Measurements from ENCODE around the gene GARIN5A. TPM values are rescaled to one million over a fixed set of nuclear protein-coding genes. Genes with fewer than 3 reads are reported as not detected.

Gene GARIN5A
- total RNA-seq, 1 donor = 0.36 TPM

- Histone ChIP-seq H3K27ac (ENCODE audit: low read depth, low read length) (no peak overlapping the region), H3K4me1 (ENCODE audit: insufficient read depth, low read length) (no peaks in the 10 kb centered on the region), H2AFZ (ENCODE audit: low read length) (no peak overlapping the region), H3K4me3 (ENCODE audit: insufficient read depth, low read length) (no peak overlapping the region), H3K79me2 (ENCODE audit: insufficient read depth, low read length) (no peaks in the 10 kb centered on the region), H3K27me3 (ENCODE audit: insufficient read depth, low read length) (no peaks in the 10 kb centered on the region), H3K4me2 (ENCODE audit: insufficient read depth, low read length) (no peak overlapping the region), H3K9me3 (ENCODE audit: low read depth, low read length) (no peaks in the 10 kb centered on the region), H3K36me3 (ENCODE audit: insufficient read depth, low read length) (no peaks in the 10 kb centered on the region), H4K20me1 (ENCODE audit: insufficient read depth, low read length) (no peaks in the 10 kb centered on the region)
- DNase-seq (ENCODE audit: insufficient read length, low spot score, missing footprints) = peak; percentile 80
- TF ChIP-seq, protein P1, sequence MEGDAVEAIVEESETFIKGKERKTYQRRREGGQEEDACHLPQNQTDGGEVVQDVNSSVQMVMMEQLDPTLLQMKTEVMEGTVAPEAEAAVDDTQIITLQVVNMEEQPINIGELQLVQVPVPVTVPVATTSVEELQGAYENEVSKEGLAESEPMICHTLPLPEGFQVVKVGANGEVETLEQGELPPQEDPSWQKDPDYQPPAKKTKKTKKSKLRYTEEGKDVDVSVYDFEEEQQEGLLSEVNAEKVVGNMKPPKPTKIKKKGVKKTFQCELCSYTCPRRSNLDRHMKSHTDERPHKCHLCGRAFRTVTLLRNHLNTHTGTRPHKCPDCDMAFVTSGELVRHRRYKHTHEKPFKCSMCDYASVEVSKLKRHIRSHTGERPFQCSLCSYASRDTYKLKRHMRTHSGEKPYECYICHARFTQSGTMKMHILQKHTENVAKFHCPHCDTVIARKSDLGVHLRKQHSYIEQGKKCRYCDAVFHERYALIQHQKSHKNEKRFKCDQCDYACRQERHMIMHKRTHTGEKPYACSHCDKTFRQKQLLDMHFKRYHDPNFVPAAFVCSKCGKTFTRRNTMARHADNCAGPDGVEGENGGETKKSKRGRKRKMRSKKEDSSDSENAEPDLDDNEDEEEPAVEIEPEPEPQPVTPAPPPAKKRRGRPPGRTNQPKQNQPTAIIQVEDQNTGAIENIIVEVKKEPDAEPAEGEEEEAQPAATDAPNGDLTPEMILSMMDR (IDR thresholded peaks at IDR 0.05; ENCODE audit: extremely low read depth, low read depth, low read length) = no peak
These were observed 41.7 kb upstream of the GARIN5A start for GRCh38 chr19:50518091-50519005.

- Histone ChIP-seq H4K20me1 (ENCODE audit: insufficient read depth, low read length) (no peaks in the 10 kb centered on the region), H3K9me3 (ENCODE audit: low read depth, low read length) (no peaks in the 10 kb centered on the region), H3K36me3 (ENCODE audit: insufficient read depth, low read length) (no peaks in the 10 kb centered on the region), H3K4me2 (ENCODE audit: insufficient read depth, low read length) (no peak overlapping the region), H2AFZ (ENCODE audit: low read length) (no peak overlapping the region), H3K4me1 (ENCODE audit: insufficient read depth, low read length) (no peaks in the 10 kb centered on the region), H3K4me3 (ENCODE audit: insufficient read depth, low read length) (no peak overlapping the region), H3K27me3 (ENCODE audit: insufficient read depth, low read length) (no peaks in the 10 kb centered on the region), H3K79me2 (ENCODE audit: insufficient read depth, low read length) (no peaks in the 10 kb centered on the region), H3K27ac (ENCODE audit: low read depth, low read length) (no peak overlapping the region)
- TF ChIP-seq, protein P1 (IDR thresholded peaks at IDR 0.05; ENCODE audit: extremely low read depth, low read depth, low read length) = no peak
- no peak for DNase-seq (ENCODE audit: insufficient read length, low spot score, missing footprints)
These were observed 41.0 kb upstream of the GARIN5A start for GRCh38 chr19:50517704-50518075.

DNA sequence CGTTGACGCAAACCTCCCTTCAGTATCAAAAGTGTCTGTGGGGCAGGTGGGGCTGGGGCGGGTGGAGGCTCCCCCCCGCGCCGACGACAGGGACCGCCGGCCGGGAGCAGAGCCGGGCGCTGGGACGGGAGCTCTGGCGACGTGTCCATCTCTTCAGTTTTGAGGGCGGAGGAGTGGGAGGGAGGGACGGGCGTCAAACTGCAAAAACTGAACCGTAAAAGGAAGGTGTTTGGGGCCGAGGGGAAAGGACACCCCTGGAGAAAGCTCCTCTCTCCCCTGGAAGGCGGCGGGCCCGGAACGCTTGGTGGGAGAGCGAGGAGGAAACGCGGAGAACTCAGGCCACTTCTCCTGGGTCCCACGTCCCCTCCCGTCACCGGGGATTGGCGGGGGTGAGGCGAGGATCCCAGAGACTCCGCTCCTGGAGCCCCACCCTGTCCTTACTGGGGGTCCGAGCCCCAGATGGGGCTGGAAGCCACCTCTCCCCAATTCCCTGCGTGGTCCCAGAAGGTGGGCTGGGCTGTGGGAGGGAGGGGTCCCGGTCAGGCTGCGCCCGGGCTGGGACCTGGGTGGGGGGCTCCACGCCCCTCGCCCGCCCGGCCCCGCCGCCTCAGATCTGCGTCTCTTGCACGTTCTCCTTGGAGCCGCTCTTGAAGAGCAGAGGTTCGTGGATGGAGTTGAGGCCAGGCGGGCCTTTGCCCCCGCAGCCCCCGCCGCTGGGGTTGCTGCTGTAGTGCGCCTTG lies 40.5 kb upstream of the GARIN5A start:
- Histone ChIP-seq H3K4me3 (ENCODE audit: insufficient read depth, low read length) (no peak overlapping the region), H3K4me2 (ENCODE audit: insufficient read depth, low read length) (no peak overlapping the region), H3K27me3 (ENCODE audit: insufficient read depth, low read length) (no peaks in the 10 kb centered on the region), H3K4me1 (ENCODE audit: insufficient read depth, low read length) (no peaks in the 10 kb centered on the region), H3K27ac (ENCODE audit: low read depth, low read length) (no peak overlapping the region), H3K36me3 (ENCODE audit: insufficient read depth, low read length) (no peaks in the 10 kb centered on the region), H4K20me1 (ENCODE audit: insufficient read depth, low read length) (no peaks in the 10 kb centered on the region), H3K9me3 (ENCODE audit: low read depth, low read length) (no peaks in the 10 kb centered on the region), H2AFZ (ENCODE audit: low read length) (no peak overlapping the region), H3K79me2 (ENCODE audit: insufficient read depth, low read length) (no peaks in the 10 kb centered on the region)
- TF ChIP-seq, protein P1 (IDR thresholded peaks at IDR 0.05; ENCODE audit: extremely low read depth, low read depth, low read length) = no peak
- peak; percentile 76 for DNase-seq (ENCODE audit: insufficient read length, low spot score, missing footprints)

- Histone ChIP-seq H3K79me2 (ENCODE audit: insufficient read depth, low read length) (no peaks in the 10 kb centered on the region), H3K36me3 (ENCODE audit: insufficient read depth, low read length) (no peaks in the 10 kb centered on the region), H3K27ac (ENCODE audit: low read depth, low read length) (no peak overlapping the region), H4K20me1 (ENCODE audit: insufficient read depth, low read length) (no peaks in the 10 kb centered on the region), H3K4me2 (ENCODE audit: insufficient read depth, low read length) (no peak overlapping the region), H3K4me3 (ENCODE audit: insufficient read depth, low read length) (no peak overlapping the region), H3K27me3 (ENCODE audit: insufficient read depth, low read length) (no peaks in the 10 kb centered on the region), H2AFZ (ENCODE audit: low read length) (no peak overlapping the region), H3K9me3 (ENCODE audit: low read depth, low read length) (no peaks in the 10 kb centered on the region), H3K4me1 (ENCODE audit: insufficient read depth, low read length) (no peaks in the 10 kb centered on the region)
- DNase-seq (ENCODE audit: insufficient read length, low spot score, missing footprints) = no peak
- TF ChIP-seq, protein P1 (IDR thresholded peaks at IDR 0.05; ENCODE audit: extremely low read depth, low read depth, low read length) = no peak
These were observed 39.8 kb upstream of the GARIN5A start for GRCh38 chr19:50516456-50516855.
